SK-N-SH (cell line): Measurements from ENCODE around the gene CYTH4.

Experiments
- CHD2 ChIP-seq: fragments of 150-350 bp; IDR thresholded peaks from 2 replicates; pipeline ENCODE4 v1.6.1; 2018; ENCODE audit warnings: low read length; ENCODE audit not compliant: partially characterized antibody
- CTCF ChIP-seq: fragments of 200-600 bp; sonication (generic); IDR thresholded peaks from 2 replicates; pipeline ENCODE4 v1.6.1; 2017; ENCODE audit warnings: antibody characterized with exemption, mild to moderate bottlenecking, moderate library complexity
- EP300 ChIP-seq, 2 experiments: IDR thresholded peaks; 2 replicates each; pipeline versions ENCODE4 v1.4.0 to v1.6.1; 2012; ENCODE audit warnings: borderline replicate concordance in 1 of 2, low read depth in 1 of 2, low read length in 1 of 2
- JUND ChIP-seq: IDR thresholded peaks from 2 replicates; pipeline ENCODE4 v1.4.0; 2012
- SIN3A ChIP-seq: IDR thresholded peaks from 2 replicates; pipeline ENCODE4 v1.6.1; 2012; ENCODE audit warnings: low read depth, mild to moderate bottlenecking, low read length, moderate library complexity, borderline replicate concordance
- TAF1 ChIP-seq: IDR thresholded peaks from 2 replicates; pipeline ENCODE4 v1.6.1; 2012; ENCODE audit warnings: low read depth, mild to moderate bottlenecking, low read length, moderate library complexity, borderline replicate concordance
- TF ChIP-seq, protein P1 (sequence below): IDR thresholded peaks from 2 replicates; pipeline ENCODE4 v1.4.0; 2012; ENCODE audit warnings: low read depth, borderline replicate concordance

DNA sequence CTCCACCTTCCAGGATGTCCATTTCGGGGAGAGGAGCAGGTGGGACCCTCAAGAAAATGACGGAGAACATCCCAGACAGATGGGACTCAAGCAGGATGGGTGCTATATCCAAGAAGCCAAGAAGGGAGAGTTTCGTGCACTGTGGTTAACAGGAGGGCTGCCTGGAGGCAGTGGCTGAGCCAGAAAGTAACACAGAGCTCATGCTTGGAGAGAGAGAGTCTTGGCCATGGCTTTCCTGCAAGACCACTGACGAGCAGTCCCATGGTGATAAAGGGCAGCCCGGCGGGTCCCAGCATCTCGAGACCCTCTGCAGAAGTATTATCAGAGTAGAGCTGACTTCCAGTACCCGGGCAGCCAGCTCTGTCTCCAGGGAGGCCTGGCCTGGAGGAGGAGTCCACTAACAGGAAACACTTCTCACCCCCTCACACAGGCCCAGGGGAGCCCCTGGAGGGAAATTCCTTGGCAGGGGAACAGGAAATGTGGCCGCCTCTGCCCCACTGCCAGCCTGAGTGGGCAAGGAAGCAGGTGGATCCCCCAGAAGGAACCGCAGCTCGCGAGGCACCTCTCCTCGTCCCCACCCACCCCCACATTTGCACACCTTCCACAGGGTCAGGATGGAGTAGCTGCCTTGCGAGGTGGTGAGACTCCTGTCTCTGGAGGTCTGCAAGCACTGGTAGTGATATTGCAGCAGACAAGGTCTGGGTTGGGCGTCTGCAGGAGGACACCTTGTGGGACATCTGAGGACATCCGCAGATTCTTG, 32.2 kb downstream of the CYTH4 start:
- TF ChIP-seq CHD2 = no peak
- TF ChIP-seq TAF1 = no peak
- TF ChIP-seq JUND = no peak
- TF ChIP-seq CTCF = no peak
- no peak for TF ChIP-seq EP300 (IDR thresholded peaks at IDR 0.05; ENCODE audit: borderline replicate concordance in 1 of 2, low read depth in 1 of 2, low read length in 1 of 2)
- TF ChIP-seq, protein P1, sequence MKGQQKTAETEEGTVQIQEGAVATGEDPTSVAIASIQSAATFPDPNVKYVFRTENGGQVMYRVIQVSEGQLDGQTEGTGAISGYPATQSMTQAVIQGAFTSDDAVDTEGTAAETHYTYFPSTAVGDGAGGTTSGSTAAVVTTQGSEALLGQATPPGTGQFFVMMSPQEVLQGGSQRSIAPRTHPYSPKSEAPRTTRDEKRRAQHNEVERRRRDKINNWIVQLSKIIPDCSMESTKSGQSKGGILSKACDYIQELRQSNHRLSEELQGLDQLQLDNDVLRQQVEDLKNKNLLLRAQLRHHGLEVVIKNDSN = no peak
- TF ChIP-seq SIN3A = no peak
